ENCODE measurements around the gene ANK3.
"Not testable (repeated sequence)": the region's sequence is repeated elsewhere in the genome, so short reads cannot be mapped to it uniquely, and the experiment has no call there.

The ANK3 gene

DNA sequence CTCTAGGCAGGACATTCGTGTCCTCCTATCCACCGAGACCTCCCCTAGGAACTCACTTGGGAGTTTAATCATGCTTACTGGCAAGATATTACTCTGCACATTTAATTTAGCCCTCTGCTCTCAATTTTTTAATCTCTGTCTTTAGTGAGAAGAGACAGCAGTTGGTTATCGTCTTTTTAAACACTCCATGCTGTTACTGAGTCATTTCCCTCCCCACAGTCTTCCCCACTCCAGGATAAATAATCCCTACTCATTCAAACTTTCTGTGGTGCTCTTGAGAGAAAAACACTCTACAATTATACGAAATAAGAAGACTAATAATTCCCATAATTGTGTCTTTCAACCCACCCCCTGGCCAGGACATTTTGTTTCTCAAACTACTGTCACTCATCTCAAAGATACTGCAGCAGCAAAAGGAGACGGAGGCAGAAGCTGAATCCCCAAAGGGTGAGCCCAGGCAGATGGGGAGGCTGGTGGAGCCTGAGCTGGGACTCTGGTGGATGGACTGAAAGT is 84.2 kb downstream of the ANK3 start:
- no peak for DNase-seq (ENCODE audit: low read depth)

DNA sequence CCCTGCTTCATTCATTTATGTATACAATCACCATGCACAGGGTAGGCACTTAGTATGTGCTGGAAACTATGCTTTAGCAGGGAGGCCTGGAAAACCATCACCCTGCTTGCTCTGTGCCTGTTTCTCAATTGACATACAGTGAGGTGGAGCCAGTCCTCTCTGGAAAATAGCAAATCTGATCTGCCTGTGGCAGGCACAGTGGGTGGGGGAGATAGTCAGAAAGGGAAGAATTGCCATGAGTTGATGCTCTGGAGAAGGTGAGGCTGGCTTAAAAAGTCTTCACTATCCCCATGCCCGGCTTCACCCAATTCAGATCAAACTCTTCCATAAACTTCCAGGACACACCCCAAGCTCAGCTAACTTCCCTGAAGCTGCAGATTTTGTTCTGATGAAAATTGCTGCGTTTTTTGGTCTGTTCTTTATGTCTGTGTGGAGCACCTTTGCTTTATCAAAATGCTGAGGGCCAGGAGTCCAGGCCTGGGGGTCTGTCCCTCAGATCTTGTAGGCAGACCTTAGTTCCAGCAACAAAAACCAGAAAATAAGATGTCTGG is 84.8 kb downstream of the ANK3 start:
- DNase-seq (ENCODE audit: low read depth), result no peak

DNA sequence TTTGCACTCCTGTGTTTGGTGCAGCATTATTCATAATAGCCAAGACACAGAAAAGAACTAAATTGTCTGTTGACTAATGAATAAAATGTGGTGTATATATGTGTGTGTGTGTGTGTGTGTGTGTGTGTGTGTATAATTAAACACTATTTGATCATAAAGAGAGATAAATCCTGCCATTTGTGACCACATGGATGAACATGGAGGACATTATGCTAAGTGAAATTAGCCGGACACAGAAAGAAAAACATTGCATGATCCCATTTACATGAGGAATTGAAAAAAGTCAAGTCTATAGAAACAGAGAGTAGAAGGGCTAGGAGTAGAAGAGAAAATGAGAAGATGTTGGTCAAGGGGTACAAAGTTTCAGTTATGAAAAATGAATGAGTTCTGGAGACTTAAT is 85.9 kb downstream of the ANK3 start:
- DNase-seq (ENCODE audit: low read depth), result no peak

DNA sequence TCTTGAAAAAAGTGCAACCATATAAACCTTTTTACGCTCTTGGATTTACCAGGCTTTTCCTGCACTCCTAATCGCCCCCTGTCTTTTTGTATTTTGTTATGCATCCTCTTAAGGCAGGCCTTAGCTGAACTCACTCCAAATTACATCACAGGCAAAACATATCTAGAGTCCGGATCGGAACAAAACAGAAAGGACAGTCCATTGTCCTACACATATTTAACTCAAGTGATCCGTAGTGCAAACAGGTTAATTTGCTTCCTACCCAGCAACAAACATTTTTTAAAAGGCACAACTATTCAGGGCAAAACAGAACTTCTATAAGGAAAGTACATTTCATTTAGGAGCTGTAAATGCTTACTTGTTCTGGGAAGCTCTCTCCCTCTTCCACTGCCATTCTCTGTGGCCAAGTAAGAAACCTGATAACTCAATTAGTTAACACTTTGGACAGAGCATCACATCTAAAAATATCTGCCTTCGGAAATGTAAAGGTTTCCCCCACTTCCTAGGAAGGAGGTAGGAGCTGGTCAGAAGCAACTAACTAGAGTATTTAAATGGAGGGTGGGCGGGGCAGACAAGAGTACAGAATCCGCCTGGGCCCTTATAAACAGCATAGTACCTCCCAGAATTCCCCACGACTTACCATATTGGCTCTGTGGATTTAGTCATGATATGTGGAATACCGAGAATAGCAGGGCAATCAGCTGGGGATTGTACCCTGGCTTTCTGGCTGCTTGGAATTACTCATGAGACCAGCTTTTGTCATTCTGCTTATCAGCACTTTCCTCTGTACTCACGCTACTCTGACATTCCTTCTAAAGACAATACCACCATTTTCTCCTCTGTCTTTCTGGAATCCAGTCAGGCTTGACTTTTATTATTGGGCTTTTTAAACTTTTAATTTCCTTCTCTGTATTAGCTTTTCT is 89.5 kb downstream of the ANK3 start:
- no peak for DNase-seq (ENCODE audit: low read depth)

DNA sequence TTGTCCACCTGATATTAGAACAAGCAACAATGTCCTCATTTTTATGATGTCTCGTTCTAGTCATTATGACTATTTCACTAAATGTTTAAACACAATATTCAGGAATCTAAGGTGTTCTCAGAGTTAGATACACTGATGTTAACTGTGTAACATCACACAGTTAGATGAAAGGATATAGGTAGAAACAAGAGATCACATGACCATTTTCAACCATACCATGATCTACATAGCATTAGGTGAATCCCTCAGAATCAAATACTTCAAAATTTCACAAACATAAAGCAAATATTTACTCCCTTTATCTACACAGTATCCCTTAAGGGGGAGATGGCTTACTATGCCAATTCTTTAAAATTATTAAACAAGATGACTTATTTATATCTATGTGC is 90.3 kb downstream of the ANK3 start:
- DNase-seq (ENCODE audit: low read depth), result no peak

DNA sequence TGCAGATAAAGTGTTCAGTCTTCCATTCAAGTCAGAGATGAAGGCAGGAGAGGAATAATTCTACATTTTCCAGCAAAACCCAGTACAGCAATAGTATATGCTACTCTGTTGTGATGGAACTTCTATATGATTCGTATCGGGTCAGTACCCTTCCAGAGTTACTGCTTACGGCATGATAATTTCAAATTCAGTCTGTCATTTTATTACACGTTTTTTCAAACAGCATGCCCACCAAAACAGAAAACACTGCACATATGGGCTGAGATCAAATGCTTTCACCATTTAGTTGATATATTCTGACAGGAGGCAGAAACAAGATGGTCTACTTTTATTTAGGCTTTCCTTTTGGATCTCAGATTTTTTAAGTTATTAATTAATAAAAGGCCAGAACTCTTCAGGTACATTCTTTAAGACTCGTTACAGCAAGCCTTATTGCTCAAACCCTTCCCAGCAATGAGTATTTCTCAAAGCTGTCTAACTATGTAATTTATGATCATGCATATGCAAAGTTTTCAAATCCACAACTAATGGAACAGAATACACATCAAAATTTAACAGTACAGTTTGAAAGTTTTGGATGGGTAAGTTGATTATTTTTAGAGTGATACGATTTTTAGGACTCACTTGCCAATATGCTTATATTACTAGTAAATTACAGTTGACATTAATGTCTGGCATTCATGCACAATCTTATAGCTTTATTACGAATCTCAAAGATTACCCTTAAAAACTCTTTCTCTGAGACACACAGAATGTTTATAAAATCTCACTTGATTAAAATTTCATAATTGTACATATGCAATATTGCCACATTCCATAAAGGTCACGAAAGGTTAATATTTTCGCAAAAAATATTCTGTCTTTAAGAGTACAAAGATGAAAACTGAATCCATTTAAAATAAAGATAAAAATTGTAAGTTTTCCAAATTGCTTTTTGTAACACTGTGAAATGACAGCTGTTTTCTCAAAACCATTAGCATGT is 91.0 kb downstream of the ANK3 start:
- DNase-seq (ENCODE audit: low read depth), result no peak

DNA sequence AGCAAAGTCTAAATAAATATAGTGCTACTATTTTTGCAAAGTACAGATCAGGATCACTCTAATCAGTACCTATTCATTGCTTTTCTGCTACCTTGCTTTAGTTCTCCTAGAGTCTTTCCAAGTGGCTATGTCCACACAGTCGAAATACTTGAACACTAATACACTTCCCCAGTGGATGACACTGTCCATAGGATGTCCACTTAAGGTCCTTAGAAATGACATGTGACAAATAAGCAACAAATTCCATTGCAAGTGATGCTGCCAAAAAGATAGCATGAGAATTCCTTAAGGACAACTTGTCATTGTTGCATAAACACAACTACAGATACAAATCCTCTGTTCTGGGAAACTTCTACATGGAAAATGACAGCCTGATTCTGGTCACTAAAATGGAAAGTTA is 93.6 kb downstream of the ANK3 start:
- no peak for DNase-seq (ENCODE audit: low read depth)

DNA sequence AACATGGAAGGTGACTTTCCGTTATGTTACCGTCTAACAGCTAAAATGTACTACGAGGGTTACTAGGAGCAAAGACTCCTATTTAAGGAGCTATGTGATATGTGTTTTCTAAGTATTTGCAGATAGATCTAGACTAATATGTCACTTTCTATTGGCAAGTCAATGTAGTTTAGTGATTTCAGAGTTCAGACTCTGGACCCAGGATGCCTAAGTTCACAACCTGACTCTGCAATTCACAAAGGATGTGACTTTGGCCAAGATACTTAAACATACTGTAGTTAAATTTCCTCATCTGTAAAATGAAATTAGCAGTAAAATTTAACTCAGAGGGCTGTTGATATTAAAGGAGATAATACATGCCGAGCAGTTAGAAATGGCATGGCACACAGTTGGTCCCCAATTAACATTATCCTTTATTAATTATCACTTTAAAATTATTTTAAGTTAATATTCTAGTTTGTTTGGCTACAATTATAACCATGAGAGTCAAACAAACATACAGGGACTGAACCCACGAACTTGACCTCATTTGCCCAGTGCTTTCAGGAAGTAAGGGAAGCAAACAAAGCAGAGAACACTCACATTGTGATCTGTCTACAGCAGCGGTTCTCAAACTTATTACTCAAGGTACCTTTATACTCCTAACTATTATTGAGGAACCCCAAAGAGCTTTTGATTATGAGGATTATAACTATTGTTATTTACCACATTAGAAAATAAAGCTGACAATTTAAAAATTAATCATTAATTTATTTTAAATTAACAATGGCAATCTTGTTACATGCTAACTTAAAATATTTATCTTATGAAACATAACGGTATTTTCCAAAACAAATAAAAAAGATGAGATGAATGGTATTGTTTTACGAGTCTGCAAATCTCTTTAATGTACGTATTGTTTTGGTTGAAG is 94.4 kb downstream of the ANK3 start:
- DNase-seq (ENCODE audit: low read depth), result no peak

DNA sequence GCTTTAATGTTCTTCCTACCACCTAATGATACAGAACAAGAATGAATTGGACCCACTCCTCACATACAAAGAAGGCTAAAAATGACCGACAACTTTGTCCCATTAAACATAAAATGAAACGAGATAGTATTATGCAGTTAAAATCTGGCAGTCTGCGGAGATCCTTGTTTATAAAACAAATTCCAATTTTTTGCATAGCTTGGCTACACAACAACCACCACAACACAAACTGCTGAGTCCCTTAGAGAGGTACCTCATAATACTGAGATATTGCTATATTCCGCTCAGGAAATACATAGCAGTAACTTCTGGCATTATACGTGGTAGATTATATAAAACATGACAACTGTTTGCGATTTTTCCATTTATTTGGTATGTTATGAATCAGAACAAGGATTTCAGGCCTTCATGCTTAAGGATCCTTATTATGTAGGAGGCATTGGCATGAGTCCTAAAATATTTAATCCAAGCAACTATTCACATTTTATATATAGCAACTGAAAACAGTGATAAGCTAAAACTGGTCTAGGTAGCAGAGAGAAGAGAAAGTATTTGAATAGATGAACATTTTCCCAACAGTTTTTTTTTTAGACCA is 96.0 kb downstream of the ANK3 start:
- no peak for DNase-seq (ENCODE audit: low read depth)

DNA sequence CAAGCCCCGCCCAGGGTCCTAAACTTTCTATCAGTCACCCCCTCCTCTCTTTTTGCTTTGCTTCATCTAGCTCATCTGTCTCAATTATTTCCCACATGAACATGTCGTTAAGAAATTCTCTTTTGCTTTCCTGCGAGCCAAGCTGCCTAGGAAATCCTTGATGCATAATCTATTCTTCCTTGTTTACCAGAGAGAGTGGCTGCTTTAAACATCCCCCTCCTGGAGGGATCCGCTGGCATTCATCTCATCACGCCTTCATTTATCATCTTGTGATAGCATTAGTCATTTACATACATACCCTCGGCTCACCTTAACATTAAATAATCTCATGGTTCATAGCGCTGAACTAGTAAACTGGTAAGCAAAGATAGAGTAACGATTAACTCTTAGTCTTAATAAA is 96.7 kb downstream of the ANK3 start:
- no peak for DNase-seq (ENCODE audit: low read depth)

DNA sequence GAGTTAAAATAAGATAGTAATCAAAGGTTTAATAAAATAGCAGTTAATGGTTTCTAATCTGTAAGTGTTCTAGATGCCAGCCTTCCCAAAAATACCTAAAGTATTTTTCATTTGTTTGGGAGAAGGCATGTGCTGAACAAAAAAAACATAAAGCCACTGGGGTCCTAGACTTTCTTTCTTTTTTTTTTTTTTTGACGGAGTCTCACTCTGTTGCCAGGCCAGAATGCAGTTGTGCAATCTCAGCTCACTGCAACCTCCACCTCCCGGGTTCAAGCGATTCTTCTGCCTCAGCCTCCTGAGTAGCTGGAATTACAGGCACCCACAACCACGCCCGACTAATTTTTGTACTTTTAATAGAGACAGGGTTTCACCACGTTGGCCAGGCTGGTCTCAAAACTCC is 97.1 kb downstream of the ANK3 start:
- DNase-seq (ENCODE audit: low read depth), result not testable (repeated sequence)

DNA sequence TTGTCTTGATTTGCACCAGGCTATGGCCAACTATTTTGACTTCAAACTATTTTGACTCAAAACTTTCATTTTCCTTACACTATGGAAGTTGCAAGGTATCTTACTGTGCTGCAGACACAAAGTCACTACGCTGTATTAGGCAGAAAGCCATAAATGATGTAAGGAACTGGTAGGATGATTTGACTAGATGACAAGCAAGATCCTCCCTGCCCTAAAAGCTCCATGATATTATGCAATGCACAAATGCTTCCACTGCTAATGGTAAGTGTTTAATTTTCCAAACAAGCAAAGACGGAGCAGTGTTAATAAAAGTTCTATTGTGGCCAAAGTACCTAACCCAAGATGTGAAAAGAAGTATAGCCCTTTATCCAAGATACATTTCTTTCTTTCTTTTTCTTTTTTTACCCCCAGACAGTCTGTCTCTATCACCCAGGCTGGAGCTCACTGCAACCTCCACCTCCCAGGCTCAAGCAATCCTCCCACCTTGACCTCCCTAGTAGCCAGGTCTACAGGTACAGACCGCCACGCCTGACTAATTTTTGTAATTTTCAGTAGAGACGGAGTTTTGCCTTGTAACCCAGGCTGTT is 98.2 kb downstream of the ANK3 start:
- DNase-seq (ENCODE audit: low read depth), result no peak

DNA sequence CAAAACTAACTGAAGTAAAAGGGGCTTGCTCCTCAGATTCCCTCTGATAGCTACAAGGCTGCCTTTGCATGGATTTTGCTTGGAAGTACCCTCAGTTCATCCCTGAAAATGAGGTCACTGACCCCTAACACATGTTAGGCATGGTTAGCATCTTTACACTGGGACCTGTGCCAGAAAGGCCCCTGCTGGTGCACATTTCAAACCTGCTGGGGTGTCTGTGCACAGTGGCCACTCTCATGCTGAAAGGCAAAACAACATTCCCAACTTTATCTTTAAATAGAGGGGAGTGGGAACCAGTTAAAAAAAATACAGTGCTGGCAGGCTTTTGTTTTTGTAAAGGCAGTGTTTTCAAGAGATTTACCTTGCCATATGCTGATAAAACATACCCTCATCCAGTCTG is 99.1 kb downstream of the ANK3 start:
- no peak for DNase-seq (ENCODE audit: low read depth)

DNA sequence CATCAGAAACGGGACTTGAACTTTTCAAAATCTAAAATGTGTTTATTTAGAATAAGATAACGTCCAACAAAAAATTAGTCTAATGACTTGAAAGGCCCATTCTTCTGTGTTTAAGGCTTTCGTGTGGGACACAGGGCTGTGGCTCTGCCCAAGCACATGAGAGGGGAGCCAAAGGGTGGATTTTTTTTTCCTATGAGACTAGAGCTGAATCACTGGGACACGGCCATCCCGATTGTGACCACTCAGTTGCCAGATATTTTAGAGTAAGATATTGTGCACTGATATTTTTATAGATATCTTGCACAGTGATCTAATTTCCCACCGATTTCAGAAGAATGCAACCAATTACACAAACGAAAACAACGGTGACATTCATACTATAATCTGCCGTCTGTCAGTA is 99.9 kb downstream of the ANK3 start:
- DNase-seq (ENCODE audit: low read depth), result no peak

DNA sequence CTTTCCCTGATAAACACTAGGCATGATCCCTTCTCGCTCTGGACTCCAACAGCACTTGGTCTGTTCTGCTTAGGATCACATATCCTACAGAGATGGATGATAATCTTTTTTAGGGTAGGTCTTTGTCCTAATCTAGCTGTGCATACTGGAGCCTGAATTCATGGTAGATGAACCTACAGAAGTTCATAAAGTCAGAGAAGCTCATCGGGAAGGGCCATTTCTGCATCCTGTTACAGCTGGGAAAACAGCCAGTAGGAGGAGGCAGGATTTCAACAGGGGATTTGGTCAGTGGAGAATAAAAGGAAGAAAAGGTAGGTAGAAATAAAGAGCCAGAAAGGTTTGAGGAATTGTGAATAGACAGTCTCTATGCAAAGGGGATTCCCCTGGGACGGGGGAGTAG is 101.4 kb downstream of the ANK3 start:
- DNase-seq (ENCODE audit: low read depth), result no peak

DNA sequence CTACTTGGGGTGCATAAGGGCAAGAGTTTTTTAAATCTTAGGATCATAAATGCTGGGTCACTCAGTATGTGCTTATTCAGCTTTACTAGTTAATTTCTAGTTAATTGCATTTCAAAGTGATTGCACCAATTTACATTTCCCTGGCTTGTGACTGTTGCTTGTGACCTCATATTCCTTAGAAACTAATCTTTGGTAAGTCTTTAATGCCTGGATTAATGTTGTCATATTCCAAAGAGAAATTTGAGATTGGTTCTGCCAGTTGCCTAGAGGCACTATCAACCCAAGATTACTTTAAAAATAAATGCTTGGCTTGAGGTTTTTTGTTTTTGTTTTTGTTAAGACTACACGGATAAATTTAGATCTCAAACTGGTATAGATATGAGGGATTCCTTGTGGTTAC is 103.1 kb downstream of the ANK3 start:
- DNase-seq (ENCODE audit: low read depth), result no peak

DNA sequence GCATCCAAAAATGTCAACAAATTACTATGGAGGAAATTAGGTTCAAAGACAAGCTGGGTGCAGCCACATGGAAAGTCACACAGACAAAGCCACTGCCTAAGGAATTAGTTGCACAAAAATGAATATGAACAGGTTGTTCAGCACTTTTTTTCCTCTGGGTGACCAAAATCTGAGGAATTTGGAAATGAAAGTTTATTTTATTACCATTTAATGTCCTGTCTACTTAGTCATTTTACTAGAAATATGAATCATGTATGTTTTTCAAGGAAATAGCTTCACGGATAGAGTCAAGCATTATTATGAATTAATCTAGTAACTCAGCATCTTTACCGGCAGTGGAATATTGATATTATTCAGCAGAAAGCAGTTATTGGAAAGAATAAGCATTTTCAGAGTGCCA is 106.3 kb downstream of the ANK3 start:
- DNase-seq (ENCODE audit: low read depth), result no peak

DNA sequence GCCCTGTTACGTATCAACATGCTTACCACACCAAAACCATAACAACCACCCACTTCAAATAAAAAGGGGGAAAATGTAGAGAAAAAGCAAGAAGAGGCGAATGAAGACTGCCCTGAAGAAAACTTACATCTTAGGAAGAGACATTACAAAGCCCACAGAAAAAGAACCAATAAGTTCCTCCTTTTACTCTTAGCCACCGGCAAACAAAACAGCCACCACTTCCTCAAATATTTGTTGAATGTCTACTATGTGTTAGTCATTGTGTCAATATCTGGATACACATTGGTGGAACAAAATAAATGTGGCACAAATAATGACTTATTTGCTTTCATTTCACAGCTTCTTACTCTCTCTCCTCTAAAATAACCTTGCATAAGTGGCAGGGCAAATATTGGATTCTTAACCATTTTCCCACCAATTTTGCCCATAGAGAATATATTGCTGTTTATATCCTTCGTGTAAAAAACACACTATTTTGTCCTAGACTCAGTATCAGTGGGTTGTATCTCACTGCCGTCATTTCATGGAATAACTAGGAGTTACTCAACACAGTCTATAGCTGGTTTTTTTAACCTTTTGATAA is 106.8 kb downstream of the ANK3 start:
- no peak for DNase-seq (ENCODE audit: low read depth)

DNA sequence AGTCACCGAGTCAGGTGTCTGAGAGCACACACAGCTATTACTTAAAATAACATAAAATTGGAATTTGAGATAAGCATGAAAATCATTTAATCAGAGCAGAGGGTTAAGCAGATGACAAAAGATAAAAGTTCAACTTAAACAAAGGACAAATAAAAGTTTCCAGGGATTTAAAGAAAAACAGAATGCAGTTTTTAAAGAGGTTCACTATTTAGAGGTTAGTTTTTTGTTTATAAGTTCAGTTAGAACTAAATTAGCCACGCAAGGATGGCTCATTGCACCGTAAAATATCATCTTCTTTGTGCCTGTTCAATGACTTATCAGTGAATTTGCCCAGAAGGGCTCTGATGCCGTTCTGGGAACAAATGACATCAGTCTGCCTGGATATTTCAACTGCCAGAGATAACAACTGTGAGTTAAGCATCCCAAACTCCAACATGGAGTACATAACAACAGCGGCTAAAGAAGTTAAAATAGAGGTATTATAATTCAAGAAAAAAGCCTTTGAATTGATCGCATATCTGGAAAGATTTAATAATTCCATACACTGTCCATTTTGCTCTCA is 107.8 kb downstream of the ANK3 start:
- DNase-seq (ENCODE audit: low read depth), result no peak

DNA sequence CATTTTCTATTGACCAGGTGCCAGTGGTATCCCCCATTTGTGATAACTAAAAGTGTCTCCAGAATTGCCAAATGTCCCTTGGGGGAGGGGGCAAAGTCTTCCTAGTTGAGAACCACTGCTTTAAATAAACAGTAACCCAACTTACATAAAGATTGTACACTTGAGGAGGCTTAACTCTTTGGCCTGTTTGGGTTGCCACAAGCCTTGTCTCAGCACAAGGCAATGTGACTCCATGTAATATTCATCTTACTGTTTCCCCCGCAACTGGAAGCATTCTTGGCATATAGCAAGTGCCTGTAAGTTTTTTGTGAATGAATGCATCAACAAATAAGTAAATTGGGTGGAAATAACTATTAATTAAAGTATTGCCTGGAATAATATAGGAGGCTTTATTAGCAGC is 108.3 kb downstream of the ANK3 start:
- no peak for DNase-seq (ENCODE audit: low read depth)

Measured in stimulated activated CD8-positive, alpha-beta memory T cell treated with anti-CD3 and anti-CD28 coated beads, Interleukin-15, amount 100 ng/mL, for 24 hours (primary cell).